ENCODE measurements around the gene SLC16A8. TPM values are rescaled to one million over a fixed set of nuclear protein-coding genes. Genes with fewer than 3 reads are reported as not detected.
A peak's percentile ranks its signal among the peaks of the same experiment; 100 is the strongest.
"Not testable (repeated sequence)": the region's sequence is repeated elsewhere in the genome, so short reads cannot be mapped to it uniquely, and the experiment has no call there.

Gene SLC16A8
- total RNA-seq, 1 experiment from 2014 or later = not detected

- no peak for DNase-seq (ENCODE audit: extremely low read depth, low read depth)
Measured at GRCh38 chr22:38051261-38051660, 32.7 kb downstream of the SLC16A8 start.

GRCh38 chr22:38050720-38051119, 33.3 kb downstream of the SLC16A8 start:
- DNase-seq (ENCODE audit: extremely low read depth, low read depth) = no peak

- DNase-seq (ENCODE audit: extremely low read depth, low read depth) = no peak
Measured at GRCh38 chr22:38049812-38050619, 34.0 kb downstream of the SLC16A8 start.

DNA sequence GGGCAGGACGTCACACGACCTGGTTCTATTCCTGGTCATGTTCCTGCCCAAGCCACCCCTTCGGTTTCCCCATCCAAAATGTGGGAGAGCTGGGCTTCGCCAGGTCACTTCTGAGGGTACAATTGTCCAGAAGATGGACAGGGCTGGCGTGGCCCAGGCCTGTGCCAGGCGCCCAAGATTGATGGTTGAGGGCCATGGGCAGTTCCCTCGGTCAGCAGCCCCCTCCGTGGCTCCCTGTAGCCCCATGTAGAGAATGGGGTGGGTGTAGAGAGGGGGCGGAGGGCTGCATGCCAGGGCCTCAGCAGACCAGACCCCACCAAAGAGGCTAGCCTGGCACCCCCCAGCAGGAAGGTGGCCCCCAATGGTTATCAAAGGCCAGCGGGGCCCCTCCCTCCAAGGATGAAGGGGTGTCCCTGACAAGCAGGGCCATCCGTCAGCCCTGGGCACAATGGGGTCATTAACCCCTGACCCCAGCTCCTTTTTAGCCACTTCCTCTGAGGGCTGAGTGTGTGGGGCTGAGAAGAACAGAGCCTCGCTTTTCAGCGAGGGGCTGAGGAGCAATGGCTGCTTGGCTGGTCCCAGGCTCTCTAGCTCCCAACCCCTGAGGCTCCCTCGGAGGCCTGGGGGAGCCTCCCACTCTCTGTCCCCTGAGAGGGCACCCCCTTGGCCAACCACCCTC, 37.8 kb downstream of the SLC16A8 start:
- DNase-seq (ENCODE audit: extremely low read depth, low read depth) = no peak

GRCh38 chr22:38043151-38044039, 40.6 kb downstream of the SLC16A8 start:
- no peak for DNase-seq (ENCODE audit: extremely low read depth, low read depth)

- DNase-seq (ENCODE audit: extremely low read depth, low read depth) = no peak
Measured at GRCh38 chr22:38042488-38042790, 41.5 kb downstream of the SLC16A8 start.

DNA sequence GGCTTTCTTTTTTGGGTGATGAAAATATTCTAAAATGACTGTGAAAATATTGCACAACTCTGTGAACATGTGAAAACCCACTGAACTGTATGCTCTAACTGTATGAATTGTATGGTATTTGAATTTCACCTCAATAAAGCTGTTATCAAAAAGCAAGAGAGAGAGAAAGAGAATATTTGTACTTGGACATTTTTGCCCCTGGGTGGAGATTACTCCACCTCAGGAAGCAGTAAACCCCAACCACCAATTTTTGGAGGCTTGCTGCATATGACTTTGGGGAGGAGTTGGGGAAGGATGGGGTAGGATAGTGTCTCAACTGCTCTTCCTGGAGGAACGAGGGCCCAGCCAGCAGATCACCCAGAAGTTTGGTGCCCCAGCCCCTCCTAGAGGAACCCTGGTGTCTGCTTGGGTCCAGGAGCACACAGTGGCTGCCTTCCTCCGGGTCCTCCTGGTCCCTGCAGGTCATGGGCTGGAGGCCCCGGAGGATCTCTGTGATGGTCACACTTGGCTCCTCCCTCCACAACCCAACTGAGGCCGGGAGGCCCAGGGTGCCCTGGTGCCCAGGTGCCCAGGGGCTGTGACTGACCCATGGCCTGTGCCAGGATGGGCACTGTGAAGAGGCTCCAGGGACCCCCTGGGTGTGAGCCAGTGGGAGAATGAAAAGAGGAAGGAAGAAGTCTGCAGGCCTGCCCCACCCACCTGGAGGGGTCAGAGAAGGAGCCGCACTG, 42.1 kb downstream of the SLC16A8 start:
- DNase-seq (ENCODE audit: extremely low read depth, low read depth) = no peak

GRCh38 chr22:38040953-38041759, 42.8 kb downstream of the SLC16A8 start:
- no peak for DNase-seq (ENCODE audit: extremely low read depth, low read depth)

DNA sequence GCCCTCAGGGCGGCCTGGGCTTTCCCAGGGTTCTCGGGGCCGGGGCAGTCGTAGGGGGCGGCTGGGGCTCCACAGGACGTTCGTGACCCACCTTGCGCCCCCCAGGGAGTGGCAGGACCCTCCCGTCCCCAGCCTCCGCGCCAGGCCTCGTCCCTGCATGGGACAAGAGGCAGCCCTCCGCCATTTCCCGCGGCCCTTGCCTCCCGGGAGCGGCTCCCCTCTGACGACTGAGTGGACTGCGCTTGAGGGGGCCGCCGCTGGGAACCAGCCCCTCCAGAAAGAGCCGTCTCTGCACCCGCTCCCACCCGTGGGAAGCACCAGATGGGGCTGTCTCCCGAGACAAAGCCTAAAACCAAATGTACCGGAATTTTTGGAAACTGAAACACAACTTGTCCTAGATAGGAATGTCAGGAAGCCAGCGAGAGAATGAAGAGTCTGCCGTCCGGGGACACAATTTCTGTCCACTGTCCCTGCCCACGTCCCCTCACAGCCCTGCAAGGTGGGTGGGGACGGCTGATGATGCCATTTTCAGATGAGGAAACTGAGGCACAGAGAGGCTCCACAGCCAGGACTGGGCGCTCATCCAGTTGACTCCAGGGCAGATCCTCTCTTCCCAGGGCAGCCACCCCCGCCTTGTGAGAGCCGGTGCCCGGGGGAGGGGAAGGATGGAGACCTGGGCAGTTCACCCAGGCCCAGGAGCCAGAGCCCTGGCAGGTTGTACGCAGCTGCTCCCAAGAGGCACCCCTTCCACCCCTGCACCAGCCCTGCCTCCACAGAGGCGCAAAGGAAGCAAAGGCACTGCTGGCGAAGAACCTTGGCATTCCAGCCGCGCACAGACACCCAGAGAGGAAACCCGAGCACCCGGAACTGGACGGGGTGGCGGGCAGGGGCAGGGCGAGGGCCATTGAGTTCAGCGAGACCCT, 44.8 kb downstream of the SLC16A8 start:
- DNase-seq (ENCODE audit: extremely low read depth, low read depth) = no peak

DNA sequence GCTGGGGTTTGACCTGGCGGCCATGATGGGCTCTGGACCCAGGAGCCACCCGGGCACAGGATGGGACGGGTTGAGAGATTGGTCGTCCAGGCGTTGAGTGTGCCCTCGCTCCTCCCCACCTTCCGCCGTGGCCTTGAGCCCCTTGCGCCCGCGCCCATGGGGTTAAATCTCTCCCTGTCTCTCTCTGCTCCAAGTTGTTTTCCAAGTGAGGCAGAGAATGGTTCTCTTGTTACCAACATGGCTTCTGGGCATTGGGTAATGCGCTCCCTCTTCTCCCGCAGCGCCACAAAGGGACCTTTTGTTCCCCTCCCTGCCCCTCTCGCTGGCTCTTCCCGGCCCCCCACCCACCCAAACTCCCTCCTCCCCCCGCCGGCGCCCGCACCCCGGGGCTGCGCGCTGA, 45.6 kb downstream of the SLC16A8 start:
- no peak for DNase-seq (ENCODE audit: extremely low read depth, low read depth)

- DNase-seq (ENCODE audit: extremely low read depth, low read depth) = not testable (repeated sequence)
Measured at GRCh38 chr22:38037367-38038150, 46.4 kb downstream of the SLC16A8 start.

GRCh38 chr22:38036392-38037062, 47.5 kb downstream of the SLC16A8 start:
- no peak for DNase-seq (ENCODE audit: extremely low read depth, low read depth)

DNA sequence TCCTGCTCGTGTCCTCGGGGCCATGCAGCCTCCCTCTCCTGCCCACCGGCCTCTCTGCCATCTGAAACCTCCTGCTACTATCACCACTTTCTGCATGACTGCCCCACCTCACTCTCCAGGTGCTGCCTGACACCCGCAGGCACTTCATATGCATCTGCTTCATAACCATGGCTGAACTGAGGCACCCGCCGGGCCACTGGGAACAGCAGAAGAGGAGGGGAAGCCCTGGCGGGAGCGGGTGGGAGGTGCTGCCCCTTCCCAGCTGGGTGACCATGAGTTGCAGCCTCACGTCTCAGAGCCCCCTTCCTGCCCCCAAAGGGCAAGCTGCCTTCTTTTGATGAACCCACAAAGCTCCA, 48.5 kb downstream of the SLC16A8 start:
- DNase-seq (ENCODE audit: extremely low read depth, low read depth) = no peak

GRCh38 chr22:38034884-38035529, 49.0 kb downstream of the SLC16A8 start:
- no peak for DNase-seq (ENCODE audit: extremely low read depth, low read depth)

DNA sequence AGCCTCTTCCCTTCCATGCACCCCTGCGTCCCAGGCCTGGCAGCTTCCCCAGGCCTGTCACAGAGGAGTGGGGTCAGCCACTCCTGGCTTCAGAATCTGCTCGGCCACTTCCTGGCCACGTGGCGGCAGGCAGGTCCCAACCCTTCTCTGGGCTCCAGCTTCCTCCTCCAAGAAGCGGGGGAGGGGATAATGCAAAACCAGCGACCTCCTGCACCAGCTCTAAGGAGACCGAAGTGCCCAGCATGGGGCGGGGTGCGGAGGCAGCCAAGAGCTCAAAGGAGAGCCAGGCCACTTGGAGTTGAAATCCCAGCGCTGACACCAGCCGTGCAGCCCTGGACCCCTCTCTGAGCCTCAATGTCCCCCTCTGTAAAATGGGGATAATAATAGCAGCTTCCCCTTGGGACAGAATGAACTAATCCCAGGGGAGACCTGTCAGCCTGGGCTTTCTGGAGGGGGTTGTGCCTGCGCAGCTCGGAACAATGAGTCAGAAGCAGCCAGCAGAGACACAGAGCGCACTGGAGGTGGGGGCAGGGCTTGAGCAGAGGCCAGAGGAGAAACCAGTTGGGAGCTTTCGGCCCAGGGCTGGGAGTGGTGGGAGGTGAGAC, 49.6 kb downstream of the SLC16A8 start:
- peak; percentile 42 for DNase-seq (ENCODE audit: extremely low read depth, low read depth)

- no peak for DNase-seq (ENCODE audit: extremely low read depth, low read depth)
Measured at GRCh38 chr22:38033522-38034277, 50.3 kb downstream of the SLC16A8 start.
